ENCODE measurements around the gene BPIFB6. TPM values are rescaled to one million over a fixed set of nuclear protein-coding genes. Genes with fewer than 3 reads are reported as not detected.

The BPIFB6 gene
- total RNA-seq, 1 experiment from 2014 or later = not detected

GRCh38 chr20:33023439-33024242 lies 7.8 kb upstream of the BPIFB6 start:
- ATAC-seq (no peak), DNase-seq (ENCODE audit: low read depth, low spot score) (no peak)
- no peaks in the 10 kb centered on the region; the same call in 1 of the 2 replicates for H3K4me1 ChIP-seq (ENCODE audit: control insufficient read depth, insufficient read depth, low read length)
- no peaks in the 10 kb centered on the region for H3K9me3 ChIP-seq (ENCODE audit: control insufficient read depth, insufficient read depth, low read depth, low read length)
- no peaks in the 10 kb centered on the region for H3K27me3 ChIP-seq (ENCODE audit: control insufficient read depth, insufficient read depth, low read length)
- TF ChIP-seq REST (IDR thresholded peaks at IDR 0.05; ENCODE audit: insufficient read depth in 1 of 2, low read depth in 2 of 2, low read length in 1 of 2) (no peak), SIN3A (IDR thresholded peaks at IDR 0.05; ENCODE audit: borderline replicate concordance, insufficient read depth, low read depth, low read length) (no peak), POLR2AphosphoS5 (IDR thresholded peaks at IDR 0.05; ENCODE audit: low read depth, low read length) (no peak), TCF7L2 (IDR thresholded peaks at IDR 0.05; ENCODE audit: low read depth, low read length) (no peak)
- TF ChIP-seq, protein P1, sequence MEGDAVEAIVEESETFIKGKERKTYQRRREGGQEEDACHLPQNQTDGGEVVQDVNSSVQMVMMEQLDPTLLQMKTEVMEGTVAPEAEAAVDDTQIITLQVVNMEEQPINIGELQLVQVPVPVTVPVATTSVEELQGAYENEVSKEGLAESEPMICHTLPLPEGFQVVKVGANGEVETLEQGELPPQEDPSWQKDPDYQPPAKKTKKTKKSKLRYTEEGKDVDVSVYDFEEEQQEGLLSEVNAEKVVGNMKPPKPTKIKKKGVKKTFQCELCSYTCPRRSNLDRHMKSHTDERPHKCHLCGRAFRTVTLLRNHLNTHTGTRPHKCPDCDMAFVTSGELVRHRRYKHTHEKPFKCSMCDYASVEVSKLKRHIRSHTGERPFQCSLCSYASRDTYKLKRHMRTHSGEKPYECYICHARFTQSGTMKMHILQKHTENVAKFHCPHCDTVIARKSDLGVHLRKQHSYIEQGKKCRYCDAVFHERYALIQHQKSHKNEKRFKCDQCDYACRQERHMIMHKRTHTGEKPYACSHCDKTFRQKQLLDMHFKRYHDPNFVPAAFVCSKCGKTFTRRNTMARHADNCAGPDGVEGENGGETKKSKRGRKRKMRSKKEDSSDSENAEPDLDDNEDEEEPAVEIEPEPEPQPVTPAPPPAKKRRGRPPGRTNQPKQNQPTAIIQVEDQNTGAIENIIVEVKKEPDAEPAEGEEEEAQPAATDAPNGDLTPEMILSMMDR (IDR thresholded peaks at IDR 0.05) = no peak
- H3K36me3 ChIP-seq (ENCODE audit: control insufficient read depth, insufficient read depth, low read length) = no peaks in the 10 kb centered on the region
- CTCF ChIA-PET = no interaction called here
- in situ Hi-C loops (cut with HindIII; ENCODE audit: low pct_unique_long_range_greater_than_20kb, low sequenced_read_pairs) (no loop called here), intact Hi-C loops (cut with micrococcal nuclease; ENCODE audit: unreplicated experiment) (no loop called here)
- POLR2A ChIA-PET = no interaction called here
- BruUV-seq (replicated peaks) = no TSS peak
- no peak overlapping the region for H3K27ac ChIP-seq (ENCODE audit: low read length)
- no peak overlapping the region for H3K4me3 ChIP-seq (ENCODE audit: low read depth in 2 of 2, low read length in 2 of 2)

GRCh38 chr20:33024243-33024560 lies 7.2 kb upstream of the BPIFB6 start:
- POLR2A ChIA-PET = no interaction called here
- Histone ChIP-seq H3K36me3 (ENCODE audit: control insufficient read depth, insufficient read depth, low read length) (no peaks in the 10 kb centered on the region), H3K9me3 (ENCODE audit: control insufficient read depth, insufficient read depth, low read depth, low read length) (no peaks in the 10 kb centered on the region), H3K27me3 (ENCODE audit: control insufficient read depth, insufficient read depth, low read length) (no peaks in the 10 kb centered on the region), H3K4me1 (ENCODE audit: control insufficient read depth, insufficient read depth, low read length) (no peaks in the 10 kb centered on the region; the same call in 1 of the 2 replicates), H3K4me3 (ENCODE audit: low read depth in 2 of 2, low read length in 2 of 2) (no peak overlapping the region), H3K27ac (ENCODE audit: low read length) (no peak overlapping the region)
- no peak for TF ChIP-seq TCF7L2 (IDR thresholded peaks at IDR 0.05; ENCODE audit: low read depth, low read length)
- TF ChIP-seq, protein P1 (IDR thresholded peaks at IDR 0.05) = no peak
- no peak for TF ChIP-seq POLR2AphosphoS5 (IDR thresholded peaks at IDR 0.05; ENCODE audit: low read depth, low read length)
- TF ChIP-seq REST (IDR thresholded peaks at IDR 0.05; ENCODE audit: insufficient read depth in 1 of 2, low read depth in 2 of 2, low read length in 1 of 2) = no peak
- no peak for TF ChIP-seq SIN3A (IDR thresholded peaks at IDR 0.05; ENCODE audit: borderline replicate concordance, insufficient read depth, low read depth, low read length)
- DNase-seq (ENCODE audit: low read depth, low spot score) (no peak), ATAC-seq (no peak)
- in situ Hi-C loops (cut with HindIII; ENCODE audit: low pct_unique_long_range_greater_than_20kb, low sequenced_read_pairs) = no loop called here
- no TSS peak for BruUV-seq (replicated peaks)
- CTCF ChIA-PET = no interaction called here
- intact Hi-C loops (cut with micrococcal nuclease; ENCODE audit: unreplicated experiment) = no loop called here

Measured in Panc1 (cell line).